ENCODE measurements around the gene HOXB2. TPM values are rescaled to one million over a fixed set of nuclear protein-coding genes. Genes with fewer than 3 reads are reported as not detected.

HOXB2 gene
- total RNA-seq, 1 experiment from 2014 or later, result 3.0 TPM

GRCh38 chr17:48556229-48556575 lies 11.3 kb upstream of the HOXB2 start:
- intact Hi-C loops (cut with micrococcal nuclease), result no loop called here
- TF ChIP-seq, protein P1, sequence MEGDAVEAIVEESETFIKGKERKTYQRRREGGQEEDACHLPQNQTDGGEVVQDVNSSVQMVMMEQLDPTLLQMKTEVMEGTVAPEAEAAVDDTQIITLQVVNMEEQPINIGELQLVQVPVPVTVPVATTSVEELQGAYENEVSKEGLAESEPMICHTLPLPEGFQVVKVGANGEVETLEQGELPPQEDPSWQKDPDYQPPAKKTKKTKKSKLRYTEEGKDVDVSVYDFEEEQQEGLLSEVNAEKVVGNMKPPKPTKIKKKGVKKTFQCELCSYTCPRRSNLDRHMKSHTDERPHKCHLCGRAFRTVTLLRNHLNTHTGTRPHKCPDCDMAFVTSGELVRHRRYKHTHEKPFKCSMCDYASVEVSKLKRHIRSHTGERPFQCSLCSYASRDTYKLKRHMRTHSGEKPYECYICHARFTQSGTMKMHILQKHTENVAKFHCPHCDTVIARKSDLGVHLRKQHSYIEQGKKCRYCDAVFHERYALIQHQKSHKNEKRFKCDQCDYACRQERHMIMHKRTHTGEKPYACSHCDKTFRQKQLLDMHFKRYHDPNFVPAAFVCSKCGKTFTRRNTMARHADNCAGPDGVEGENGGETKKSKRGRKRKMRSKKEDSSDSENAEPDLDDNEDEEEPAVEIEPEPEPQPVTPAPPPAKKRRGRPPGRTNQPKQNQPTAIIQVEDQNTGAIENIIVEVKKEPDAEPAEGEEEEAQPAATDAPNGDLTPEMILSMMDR (IDR thresholded peaks at IDR 0.05; ENCODE audit: unreplicated experiment), result no peak
- H3K4me3 Mint-ChIP-seq (ENCODE audit: unreplicated experiment), result no peak overlapping the region
- peaks cover 13% of the 10 kb centered on the region for H3K27me3 Mint-ChIP-seq (ENCODE audit: insufficient read depth, unreplicated experiment)
- no peak for DNase-seq (ENCODE audit: unreplicated experiment)
- peaks cover 17% of the 10 kb centered on the region for H3K4me1 Mint-ChIP-seq (ENCODE audit: insufficient read depth, unreplicated experiment)
- CTCF ChIA-PET, result interaction anchor here (0.7 kb wide), 1 partner anchor 28 kb away, joined by 5 read pairs; no protein-coding TSS in a partner anchor
- no peaks in the 10 kb centered on the region for H3K9me3 Mint-ChIP-seq (ENCODE audit: unreplicated experiment)
- POLR2A ChIA-PET, result interaction anchor here (0.6 kb wide), 1 partner anchor 307 kb away, joined by 3 read pairs; no protein-coding TSS in a partner anchor
- BruUV-seq (replicated peaks), result no TSS peak
- no peak overlapping the region for H3K27ac Mint-ChIP-seq (ENCODE audit: low read depth, unreplicated experiment)
- no peaks in the 10 kb centered on the region for H3K36me3 Mint-ChIP-seq (ENCODE audit: insufficient read depth, unreplicated experiment)

- BruUV-seq (replicated peaks), result no TSS peak
- POLR2A ChIA-PET, result interaction anchor here (0.6 to 1.5 kb wide), 2 partner anchors 12 to 308 kb away, joined by 3 to 4 read pairs; no protein-coding TSS in a partner anchor
- Mint-ChIP-seq H3K27me3 (ENCODE audit: insufficient read depth, unreplicated experiment) (peaks cover 13% of the 10 kb centered on the region), H3K9me3 (ENCODE audit: unreplicated experiment) (no peaks in the 10 kb centered on the region), H3K4me1 (ENCODE audit: insufficient read depth, unreplicated experiment) (peaks cover 17% of the 10 kb centered on the region), H3K4me3 (ENCODE audit: unreplicated experiment) (peak overlapping the region; percentile 58), H3K36me3 (ENCODE audit: insufficient read depth, unreplicated experiment) (no peaks in the 10 kb centered on the region), H3K27ac (ENCODE audit: low read depth, unreplicated experiment) (no peak overlapping the region)
- intact Hi-C loops (cut with micrococcal nuclease), result no loop called here
- CTCF ChIA-PET, result interaction anchor here (0.5 to 0.6 kb wide), 3 partner anchors 95 to 479 kb away, joined by 3 to 4 read pairs (median 3); no protein-coding TSS in a partner anchor
- DNase-seq (ENCODE audit: unreplicated experiment), result no peak
- TF ChIP-seq, protein P1 (IDR thresholded peaks at IDR 0.05; ENCODE audit: unreplicated experiment), result no peak
These were observed 10.6 kb upstream of the HOXB2 start for GRCh38 chr17:48555258-48556228.

GRCh38 chr17:48554412-48555257 lies 9.7 kb upstream of the HOXB2 start:
- Mint-ChIP-seq H3K27ac (ENCODE audit: low read depth, unreplicated experiment) (peak overlapping the region; percentile 66), H3K4me3 (ENCODE audit: unreplicated experiment) (peak overlapping the region; percentile 58), H3K36me3 (ENCODE audit: insufficient read depth, unreplicated experiment) (no peaks in the 10 kb centered on the region), H3K27me3 (ENCODE audit: insufficient read depth, unreplicated experiment) (peaks cover 13% of the 10 kb centered on the region), H3K4me1 (ENCODE audit: insufficient read depth, unreplicated experiment) (peaks cover 17% of the 10 kb centered on the region), H3K9me3 (ENCODE audit: unreplicated experiment) (no peaks in the 10 kb centered on the region)
- CTCF ChIA-PET, result interaction anchor here (0.6 to 0.7 kb wide), 4 partner anchors 103 to 478 kb away, joined by 3 read pairs; no protein-coding TSS in a partner anchor
- no peak for DNase-seq (ENCODE audit: unreplicated experiment)
- no TSS peak for BruUV-seq (replicated peaks)
- POLR2A ChIA-PET, result interaction anchor here (0.6 to 1.5 kb wide), 2 partner anchors 11 to 452 kb away, joined by 4 read pairs; no protein-coding TSS in a partner anchor
- TF ChIP-seq, protein P1 (IDR thresholded peaks at IDR 0.05; ENCODE audit: unreplicated experiment), result no peak
- intact Hi-C loops (cut with micrococcal nuclease), result no loop called here

Measured in MCF 10A (cell line).